SK-N-SH treated with all-trans-retinoic acid at 6 μM for 48 hours (cell line): ENCODE measurements around the gene CLEC17A.

Source experiments
- ATAC-seq: fragments of 200-7000 bp; cut with Tn5 transposase; 3 replicates; pipeline ENCODE4 v1.9.1; 2020; ENCODE audit warnings: mild to moderate bottlenecking, moderate library complexity
- BACH2 ChIP-seq: fragments of 250-450 bp; sonication (Bioruptor Pico); IDR thresholded peaks from 2 replicates; pipeline ENCODE4 v1.9.0; 2021; ENCODE audit warnings: mild to moderate bottlenecking, borderline replicate concordance
- CSDC2 ChIP-seq: fragments of 250-450 bp; sonication (Bioruptor Pico); IDR thresholded peaks from 2 replicates; pipeline ENCODE4 v1.5.0; 2020; ENCODE audit warnings: mild to moderate bottlenecking, moderate library complexity
- ESRRG ChIP-seq: fragments of 250-450 bp; sonication (Bioruptor Pico); IDR thresholded peaks from 2 replicates; pipeline ENCODE4 v1.6.1; 2021; ENCODE audit warnings: mild to moderate bottlenecking
- GLIS3 ChIP-seq: fragments of 250-450 bp; sonication (Bioruptor Pico); IDR thresholded peaks from 2 replicates; pipeline ENCODE4 v1.5.0; 2020; ENCODE audit warnings: mild to moderate bottlenecking, moderate library complexity
- ISL1 ChIP-seq: fragments of 250-450 bp; sonication (Bioruptor Pico); IDR thresholded peaks from 2 replicates; pipeline ENCODE4 v2.1.2; 2022; ENCODE audit warnings: mild to moderate bottlenecking, moderate library complexity
- OSR1 ChIP-seq: fragments of 250-450 bp; sonication (Bioruptor Pico); IDR thresholded peaks from 2 replicates; pipeline ENCODE4 v1.8.0; 2022; ENCODE audit warnings: moderate library complexity, mild to moderate bottlenecking, inconsistent platforms
- PPARA ChIP-seq: fragments of 250-450 bp; sonication (Bioruptor Pico); IDR thresholded peaks from 2 replicates; pipeline ENCODE4 v1.5.0; 2020; ENCODE audit warnings: mild to moderate bottlenecking, borderline replicate concordance
- RARB ChIP-seq: fragments of 250-450 bp; sonication (Bioruptor Pico); IDR thresholded peaks from 2 replicates; pipeline ENCODE4 v1.8.0; 2021; ENCODE audit warnings: mild to moderate bottlenecking, moderate library complexity
- SNAI2 ChIP-seq: fragments of 250-450 bp; sonication (Bioruptor Pico); IDR thresholded peaks from 2 replicates; pipeline ENCODE4 v1.5.0; 2020; ENCODE audit warnings: mild to moderate bottlenecking, moderate library complexity
- TOX ChIP-seq: fragments of 250-450 bp; sonication (Bioruptor Pico); IDR thresholded peaks from 2 replicates; pipeline ENCODE4 v1.8.0; 2021; ENCODE audit warnings: mild to moderate bottlenecking, moderate library complexity, borderline replicate concordance
- ZC3H10 ChIP-seq: fragments of 250-450 bp; sonication (Bioruptor Pico); IDR thresholded peaks from 2 replicates; pipeline ENCODE4 v1.5.1; 2021; ENCODE audit warnings: mild to moderate bottlenecking, moderate library complexity
- ZFP3 ChIP-seq: fragments of 250-450 bp; sonication (Bioruptor Pico); IDR thresholded peaks from 2 replicates; pipeline ENCODE4 v1.5.0; 2020; ENCODE audit warnings: mild to moderate bottlenecking, moderate library complexity
- ZFP30 ChIP-seq: fragments of 450-650 bp; formaldehyde crosslinking; IDR thresholded peaks from 2 replicates; pipeline ENCODE4 v1.5.0; 2022; ENCODE audit warnings: mild to moderate bottlenecking, moderate library complexity
- ZNF565 ChIP-seq: fragments of 450-650 bp; formaldehyde crosslinking; conservative IDR thresholded peaks from 2 replicates; pipeline ENCODE4 v1.5.0; 2020; ENCODE audit warnings: low read depth, mild to moderate bottlenecking, moderate library complexity
- ZNF70 ChIP-seq: fragments of 450-650 bp; formaldehyde crosslinking; IDR thresholded peaks from 2 replicates; pipeline ENCODE4 v1.5.0; 2020; ENCODE audit warnings: mild to moderate bottlenecking, moderate library complexity
- ZNF8 ChIP-seq: fragments of 450-650 bp; formaldehyde crosslinking; IDR thresholded peaks from 2 replicates; pipeline ENCODE4 v1.5.0; 2020; ENCODE audit warnings: mild to moderate bottlenecking, moderate library complexity
- TF ChIP-seq, protein P1 (sequence below): fragments of 250-450 bp; sonication (Bioruptor Pico); IDR thresholded peaks from 2 replicates; pipeline ENCODE4 v1.5.0; 2020; ENCODE audit warnings: mild to moderate bottlenecking, moderate library complexity
- TF ChIP-seq, protein P2 (sequence below): fragments of 250-450 bp; sonication (Bioruptor Pico); IDR thresholded peaks from 2 replicates; pipeline ENCODE4 v1.8.0; 2020; ENCODE audit warnings: mild to moderate bottlenecking, moderate library complexity, borderline replicate concordance
- TF ChIP-seq, protein P3 (sequence below): fragments of 250-450 bp; sonication (Bioruptor Pico); IDR thresholded peaks from 2 replicates; pipeline ENCODE4 v1.5.1; 2021; ENCODE audit warnings: mild to moderate bottlenecking, moderate library complexity
- TF ChIP-seq, protein P4 (sequence below): fragments of 250-450 bp; sonication (Bioruptor Pico); IDR thresholded peaks from 2 replicates; pipeline ENCODE4 v1.5.1; 2020; ENCODE audit warnings: low read depth, mild to moderate bottlenecking, moderate library complexity

The CLEC17A gene

DNA sequence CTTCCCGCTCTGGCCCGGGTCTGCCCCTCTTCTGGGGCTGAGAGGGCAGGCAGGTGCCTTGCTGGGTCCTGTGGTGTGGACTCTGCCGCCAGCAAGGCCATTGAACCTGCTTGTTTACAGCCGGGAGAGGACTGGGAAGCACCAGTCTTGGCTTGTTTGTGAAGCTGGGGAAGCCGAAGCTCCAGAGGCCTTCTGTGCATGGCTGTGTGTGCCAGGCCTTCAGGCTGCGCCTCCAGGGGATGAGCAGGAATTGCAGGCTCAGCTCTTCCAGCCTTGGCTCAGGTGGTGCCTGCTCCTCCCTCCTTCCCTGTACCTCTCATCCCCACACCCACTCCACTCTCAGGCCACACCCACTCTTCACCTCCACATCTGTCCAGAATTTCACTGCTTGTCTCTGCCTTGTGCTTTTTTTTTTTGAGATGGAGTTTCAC lies 28.5 kb upstream of the CLEC17A start:
- TF ChIP-seq TOX (no peak), ZNF70 (CRISPR knock-in tag) (no peak), ZC3H10 (CRISPR knock-in tag) (no peak), CSDC2 (no peak), OSR1 (CRISPR knock-in tag) (no peak), BACH2 (no peak), SNAI2 (CRISPR knock-in tag) (no peak), ZFP30 (CRISPR knock-in tag) (no peak)
- TF ChIP-seq, protein P1, sequence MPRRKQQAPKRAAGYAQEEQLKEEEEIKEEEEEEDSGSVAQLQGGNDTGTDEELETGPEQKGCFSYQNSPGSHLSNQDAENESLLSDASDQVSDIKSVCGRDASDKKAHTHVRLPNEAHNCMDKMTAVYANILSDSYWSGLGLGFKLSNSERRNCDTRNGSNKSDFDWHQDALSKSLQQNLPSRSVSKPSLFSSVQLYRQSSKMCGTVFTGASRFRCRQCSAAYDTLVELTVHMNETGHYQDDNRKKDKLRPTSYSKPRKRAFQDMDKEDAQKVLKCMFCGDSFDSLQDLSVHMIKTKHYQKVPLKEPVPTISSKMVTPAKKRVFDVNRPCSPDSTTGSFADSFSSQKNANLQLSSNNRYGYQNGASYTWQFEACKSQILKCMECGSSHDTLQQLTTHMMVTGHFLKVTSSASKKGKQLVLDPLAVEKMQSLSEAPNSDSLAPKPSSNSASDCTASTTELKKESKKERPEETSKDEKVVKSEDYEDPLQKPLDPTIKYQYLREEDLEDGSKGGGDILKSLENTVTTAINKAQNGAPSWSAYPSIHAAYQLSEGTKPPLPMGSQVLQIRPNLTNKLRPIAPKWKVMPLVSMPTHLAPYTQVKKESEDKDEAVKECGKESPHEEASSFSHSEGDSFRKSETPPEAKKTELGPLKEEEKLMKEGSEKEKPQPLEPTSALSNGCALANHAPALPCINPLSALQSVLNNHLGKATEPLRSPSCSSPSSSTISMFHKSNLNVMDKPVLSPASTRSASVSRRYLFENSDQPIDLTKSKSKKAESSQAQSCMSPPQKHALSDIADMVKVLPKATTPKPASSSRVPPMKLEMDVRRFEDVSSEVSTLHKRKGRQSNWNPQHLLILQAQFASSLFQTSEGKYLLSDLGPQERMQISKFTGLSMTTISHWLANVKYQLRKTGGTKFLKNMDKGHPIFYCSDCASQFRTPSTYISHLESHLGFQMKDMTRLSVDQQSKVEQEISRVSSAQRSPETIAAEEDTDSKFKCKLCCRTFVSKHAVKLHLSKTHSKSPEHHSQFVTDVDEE = no peak
- TF ChIP-seq, protein P2, sequence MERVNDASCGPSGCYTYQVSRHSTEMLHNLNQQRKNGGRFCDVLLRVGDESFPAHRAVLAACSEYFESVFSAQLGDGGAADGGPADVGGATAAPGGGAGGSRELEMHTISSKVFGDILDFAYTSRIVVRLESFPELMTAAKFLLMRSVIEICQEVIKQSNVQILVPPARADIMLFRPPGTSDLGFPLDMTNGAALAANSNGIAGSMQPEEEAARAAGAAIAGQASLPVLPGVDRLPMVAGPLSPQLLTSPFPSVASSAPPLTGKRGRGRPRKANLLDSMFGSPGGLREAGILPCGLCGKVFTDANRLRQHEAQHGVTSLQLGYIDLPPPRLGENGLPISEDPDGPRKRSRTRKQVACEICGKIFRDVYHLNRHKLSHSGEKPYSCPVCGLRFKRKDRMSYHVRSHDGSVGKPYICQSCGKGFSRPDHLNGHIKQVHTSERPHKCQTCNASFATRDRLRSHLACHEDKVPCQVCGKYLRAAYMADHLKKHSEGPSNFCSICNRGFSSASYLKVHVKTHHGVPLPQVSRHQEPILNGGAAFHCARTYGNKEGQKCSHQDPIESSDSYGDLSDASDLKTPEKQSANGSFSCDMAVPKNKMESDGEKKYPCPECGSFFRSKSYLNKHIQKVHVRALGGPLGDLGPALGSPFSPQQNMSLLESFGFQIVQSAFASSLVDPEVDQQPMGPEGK (CRISPR knock-in tag) = no peak
- TF ChIP-seq, all 23 proteins: peak for 0
- no peak for ATAC-seq

DNA sequence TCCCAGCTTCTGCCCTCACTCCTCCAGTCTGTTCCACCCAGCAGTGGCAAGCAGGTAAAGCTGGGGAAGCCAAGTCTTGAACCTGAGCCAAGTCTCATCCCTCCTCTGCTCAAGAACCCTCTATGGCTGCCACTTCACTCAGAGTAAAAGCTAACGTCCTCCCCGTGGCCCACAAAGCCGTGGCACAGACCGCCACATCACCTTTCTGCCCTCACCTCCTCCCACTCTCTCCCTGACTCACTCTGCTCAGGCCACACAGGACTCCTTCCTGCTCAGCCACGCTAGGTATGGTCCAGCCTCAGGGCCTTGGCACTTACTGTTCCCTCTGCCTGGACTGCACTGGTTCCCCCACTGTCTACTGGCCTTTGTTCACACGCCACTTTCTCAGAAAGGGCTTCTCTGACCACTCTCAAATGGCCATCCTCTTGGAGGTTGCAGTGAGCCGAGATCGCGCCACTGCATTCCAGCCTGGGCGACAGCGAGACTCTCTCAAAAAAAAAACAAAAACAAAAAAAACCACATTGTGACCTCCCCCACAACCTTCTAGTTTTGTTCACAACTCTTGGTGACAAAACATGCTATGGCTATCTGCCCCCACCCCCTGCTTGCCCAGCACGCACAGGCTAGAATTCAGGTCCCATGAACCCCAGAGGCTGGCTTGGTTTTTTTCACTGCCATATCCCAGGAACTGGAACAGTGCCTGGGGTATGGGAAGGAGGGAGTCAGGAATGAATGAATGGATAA lies 26.8 kb upstream of the CLEC17A start:
- ATAC-seq = peak; percentile 50
- TF ChIP-seq GLIS3 (CRISPR knock-in tag) (no peak), ESRRG (CRISPR knock-in tag) (no peak), ZFP3 (CRISPR knock-in tag) (no peak), BACH2 (no peak), ZNF565 (CRISPR knock-in tag) (no peak), ZNF70 (CRISPR knock-in tag) (no peak)
- TF ChIP-seq, protein P3, sequence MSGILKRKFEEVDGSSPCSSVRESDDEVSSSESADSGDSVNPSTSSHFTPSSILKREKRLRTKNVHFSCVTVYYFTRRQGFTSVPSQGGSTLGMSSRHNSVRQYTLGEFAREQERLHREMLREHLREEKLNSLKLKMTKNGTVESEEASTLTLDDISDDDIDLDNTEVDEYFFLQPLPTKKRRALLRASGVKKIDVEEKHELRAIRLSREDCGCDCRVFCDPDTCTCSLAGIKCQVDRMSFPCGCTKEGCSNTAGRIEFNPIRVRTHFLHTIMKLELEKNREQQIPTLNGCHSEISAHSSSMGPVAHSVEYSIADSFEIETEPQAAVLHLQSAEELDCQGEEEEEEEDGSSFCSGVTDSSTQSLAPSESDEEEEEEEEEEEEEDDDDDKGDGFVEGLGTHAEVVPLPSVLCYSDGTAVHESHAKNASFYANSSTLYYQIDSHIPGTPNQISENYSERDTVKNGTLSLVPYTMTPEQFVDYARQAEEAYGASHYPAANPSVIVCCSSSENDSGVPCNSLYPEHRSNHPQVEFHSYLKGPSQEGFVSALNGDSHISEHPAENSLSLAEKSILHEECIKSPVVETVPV = no peak
- TF ChIP-seq, all 23 proteins: peak for 0

DNA sequence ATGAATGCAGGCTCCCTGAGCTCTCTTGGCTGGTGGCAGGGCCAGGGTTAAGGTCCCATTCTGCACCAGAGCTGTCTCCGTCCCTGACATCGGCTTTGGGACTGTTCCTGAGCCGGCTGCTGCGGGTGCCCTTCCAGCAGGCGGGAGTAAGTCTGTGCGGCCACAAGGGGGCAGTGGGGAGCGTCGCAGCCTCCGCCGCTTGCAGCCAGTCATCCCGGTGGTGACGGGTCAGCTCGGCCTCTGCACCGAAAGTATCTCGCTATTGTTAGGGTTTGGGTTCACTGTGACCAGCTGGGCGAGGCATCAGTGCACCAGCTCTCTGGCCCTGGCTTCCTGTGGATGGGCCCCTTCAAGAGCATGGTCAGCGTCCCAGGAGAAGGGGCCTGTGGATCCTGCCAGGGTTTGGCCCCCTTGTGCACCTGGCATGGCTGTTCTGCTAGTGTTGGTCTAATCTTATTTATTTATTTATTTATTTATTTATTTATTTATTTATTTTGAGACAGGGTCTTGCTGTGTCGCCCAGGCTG lies 26.2 kb upstream of the CLEC17A start:
- peak; percentile 93 for ATAC-seq
- no peak for TF ChIP-seq SNAI2 (CRISPR knock-in tag)
- TF ChIP-seq ZC3H10 (CRISPR knock-in tag) = no peak
- TF ChIP-seq, protein P3 = no peak
- no peak for TF ChIP-seq ZNF565 (CRISPR knock-in tag)
- TF ChIP-seq ISL1 = no peak
- TF ChIP-seq ZNF8 (CRISPR knock-in tag) = no peak
- TF ChIP-seq TOX = no peak
- TF ChIP-seq ESRRG (CRISPR knock-in tag) = no peak
- TF ChIP-seq GLIS3 (CRISPR knock-in tag) = no peak
- no peak for TF ChIP-seq PPARA (CRISPR knock-in tag)
- TF ChIP-seq BACH2 = no peak
- TF ChIP-seq RARB (CRISPR knock-in tag) = no peak
- TF ChIP-seq CSDC2 = no peak
- TF ChIP-seq, protein P4, sequence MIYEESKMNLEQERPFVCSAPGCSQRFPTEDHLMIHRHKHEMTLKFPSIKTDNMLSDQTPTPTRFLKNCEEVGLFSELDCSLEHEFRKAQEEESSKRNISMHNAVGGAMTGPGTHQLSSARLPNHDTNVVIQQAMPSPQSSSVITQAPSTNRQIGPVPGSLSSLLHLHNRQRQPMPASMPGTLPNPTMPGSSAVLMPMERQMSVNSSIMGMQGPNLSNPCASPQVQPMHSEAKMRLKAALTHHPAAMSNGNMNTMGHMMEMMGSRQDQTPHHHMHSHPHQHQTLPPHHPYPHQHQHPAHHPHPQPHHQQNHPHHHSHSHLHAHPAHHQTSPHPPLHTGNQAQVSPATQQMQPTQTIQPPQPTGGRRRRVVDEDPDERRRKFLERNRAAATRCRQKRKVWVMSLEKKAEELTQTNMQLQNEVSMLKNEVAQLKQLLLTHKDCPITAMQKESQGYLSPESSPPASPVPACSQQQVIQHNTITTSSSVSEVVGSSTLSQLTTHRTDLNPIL (CRISPR knock-in tag) = no peak
